Measurements from ENCODE around the gene RRP7A.

GRCh38 chr22:42562684-42563083 lies 43.1 kb upstream of the RRP7A start:
- no peak for TF ChIP-seq POLR2A (IDR thresholded peaks at IDR 0.05)
- TF ChIP-seq CTCF (IDR thresholded peaks at IDR 0.05), result no peak

All from thyroid gland (tissue), 4 donors.